ENCODE measurements around the gene UCK2.

The UCK2 gene

GRCh38 chr1:165829888-165830287 is 2.5 kb downstream of the UCK2 start:
- Histone ChIP-seq H3K9me3 (ENCODE audit: low read length) (no peaks in the 10 kb centered on the region), H3F3A (ENCODE audit: insufficient read depth, low read length) (no peaks in the 10 kb centered on the region), H3K4me3 (ENCODE audit: low read depth, low read length, poor library complexity, severe bottlenecking) (peak overlapping the region; percentile 86), H3K27me3 (ENCODE audit: insufficient read depth, low read length) (no peaks in the 10 kb centered on the region), H3K4me1 (ENCODE audit: insufficient read depth, low read length, severe bottlenecking) (peaks cover 42% of the 10 kb centered on the region), H3K27ac (ENCODE audit: low read depth, low read length, poor library complexity, severe bottlenecking) (peak overlapping the region; percentile 79), H2AFZ (ENCODE audit: low read length) (no peak overlapping the region), H3K9ac (ENCODE audit: low read length) (peak overlapping the region; percentile 94), H3K36me3 (ENCODE audit: insufficient read depth, low read length) (no peaks in the 10 kb centered on the region), H3K4me2 (ENCODE audit: low read length) (peak overlapping the region; percentile 81), H3K79me2 (ENCODE audit: insufficient read depth, low read length) (peaks cover 69% of the 10 kb centered on the region), H4K20me1 (ENCODE audit: insufficient read depth, low read length) (no peaks in the 10 kb centered on the region), H3K9me2 (ENCODE audit: low read depth, low read length) (no peaks in the 10 kb centered on the region)
- no peak for TF ChIP-seq EZH2 (IDR thresholded peaks at IDR 0.05; ENCODE audit: borderline replicate concordance, low read length)
- TF ChIP-seq CTCF (IDR thresholded peaks at IDR 0.05; ENCODE audit: low read length), result no peak

- TF ChIP-seq EZH2 (IDR thresholded peaks at IDR 0.05; ENCODE audit: borderline replicate concordance, low read length) (no peak), CTCF (IDR thresholded peaks at IDR 0.05; ENCODE audit: low read length) (no peak)
- Histone ChIP-seq H2AFZ (ENCODE audit: low read length) (no peak overlapping the region), H4K20me1 (ENCODE audit: insufficient read depth, low read length) (no peaks in the 10 kb centered on the region), H3K4me1 (ENCODE audit: insufficient read depth, low read length, severe bottlenecking) (peaks cover 44% of the 10 kb centered on the region), H3K79me2 (ENCODE audit: insufficient read depth, low read length) (peaks cover 81% of the 10 kb centered on the region), H3K27me3 (ENCODE audit: insufficient read depth, low read length) (no peaks in the 10 kb centered on the region), H3K9ac (ENCODE audit: low read length) (no peak overlapping the region), H3K27ac (ENCODE audit: low read depth, low read length, poor library complexity, severe bottlenecking) (no peak overlapping the region), H3F3A (ENCODE audit: insufficient read depth, low read length) (no peaks in the 10 kb centered on the region), H3K9me2 (ENCODE audit: low read depth, low read length) (no peaks in the 10 kb centered on the region), H3K4me3 (ENCODE audit: low read depth, low read length, poor library complexity, severe bottlenecking) (no peak overlapping the region), H3K36me3 (ENCODE audit: insufficient read depth, low read length) (peaks cover under 1% of the 10 kb centered on the region; the same call in 1 of the 2 replicates), H3K9me3 (ENCODE audit: low read length) (no peaks in the 10 kb centered on the region), H3K4me2 (ENCODE audit: low read length) (no peak overlapping the region)
These were observed 3.7 kb downstream of the UCK2 start for GRCh38 chr1:165831146-165831545.

- peaks cover 54% of the 10 kb centered on the region for H3K4me1 ChIP-seq (ENCODE audit: insufficient read depth, low read length, severe bottlenecking)
- H2AFZ ChIP-seq (ENCODE audit: low read length), result no peak overlapping the region
- H3K9me3 ChIP-seq (ENCODE audit: low read length), result no peaks in the 10 kb centered on the region
- no peak overlapping the region for H3K27ac ChIP-seq (ENCODE audit: low read depth, low read length, poor library complexity, severe bottlenecking)
- H3K9me2 ChIP-seq (ENCODE audit: low read depth, low read length), result no peaks in the 10 kb centered on the region
- H3K4me3 ChIP-seq (ENCODE audit: low read depth, low read length, poor library complexity, severe bottlenecking), result no peak overlapping the region
- H3K36me3 ChIP-seq (ENCODE audit: insufficient read depth, low read length), result peaks cover 14% of the 10 kb centered on the region; the same call in 1 of the 2 replicates
- peak overlapping the region; percentile 11; the same call in 1 of the 2 replicates for H3K4me2 ChIP-seq (ENCODE audit: low read length)
- H3K27me3 ChIP-seq (ENCODE audit: insufficient read depth, low read length), result no peaks in the 10 kb centered on the region
- H4K20me1 ChIP-seq (ENCODE audit: insufficient read depth, low read length), result no peaks in the 10 kb centered on the region
- no peak overlapping the region for H3K9ac ChIP-seq (ENCODE audit: low read length)
- peaks cover 99% of the 10 kb centered on the region for H3K79me2 ChIP-seq (ENCODE audit: insufficient read depth, low read length)
- TF ChIP-seq EZH2 (IDR thresholded peaks at IDR 0.05; ENCODE audit: borderline replicate concordance, low read length), result no peak
- no peaks in the 10 kb centered on the region for H3F3A ChIP-seq (ENCODE audit: insufficient read depth, low read length)
These were observed 5.5 kb downstream of the UCK2 start for GRCh38 chr1:165832902-165833301.

GRCh38 chr1:165833358-165833757 is 5.9 kb downstream of the UCK2 start:
- Histone ChIP-seq H3K27me3 (ENCODE audit: insufficient read depth, low read length) (no peaks in the 10 kb centered on the region), H3K9me2 (ENCODE audit: low read depth, low read length) (no peaks in the 10 kb centered on the region), H3K36me3 (ENCODE audit: insufficient read depth, low read length) (peaks cover 15% of the 10 kb centered on the region; the same call in 1 of the 2 replicates), H4K20me1 (ENCODE audit: insufficient read depth, low read length) (no peaks in the 10 kb centered on the region), H3K27ac (ENCODE audit: low read depth, low read length, poor library complexity, severe bottlenecking) (no peak overlapping the region), H2AFZ (ENCODE audit: low read length) (no peak overlapping the region), H3K9ac (ENCODE audit: low read length) (no peak overlapping the region), H3K4me1 (ENCODE audit: insufficient read depth, low read length, severe bottlenecking) (peaks cover 57% of the 10 kb centered on the region), H3K9me3 (ENCODE audit: low read length) (no peaks in the 10 kb centered on the region), H3F3A (ENCODE audit: insufficient read depth, low read length) (no peaks in the 10 kb centered on the region), H3K4me3 (ENCODE audit: low read depth, low read length, poor library complexity, severe bottlenecking) (no peak overlapping the region), H3K79me2 (ENCODE audit: insufficient read depth, low read length) (peaks cover 100% of the 10 kb centered on the region), H3K4me2 (ENCODE audit: low read length) (peak overlapping the region; percentile 11; the same call in 1 of the 2 replicates)
- no peak for TF ChIP-seq EZH2 (IDR thresholded peaks at IDR 0.05; ENCODE audit: borderline replicate concordance, low read length)
